Measurements from ENCODE around the gene SYT9.

The SYT9 gene

DNA sequence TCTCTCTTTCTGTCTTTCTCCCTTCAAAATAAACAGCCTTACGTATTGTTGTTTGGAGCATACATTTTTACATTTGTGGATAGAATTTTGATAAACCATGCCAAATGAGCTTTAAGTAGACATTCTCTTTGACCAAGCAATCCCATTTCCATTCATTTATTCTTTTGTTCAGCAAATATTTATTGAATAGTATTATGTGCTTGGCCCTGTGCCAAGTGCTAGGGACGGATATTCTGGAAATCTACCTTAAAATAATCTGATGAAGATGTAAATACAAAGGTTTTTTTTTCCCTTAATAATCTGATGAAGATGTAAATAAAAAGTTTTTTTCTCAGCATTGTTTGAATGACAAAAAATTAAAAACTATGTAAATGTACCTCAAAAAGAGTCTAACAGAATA, 235.7 kb downstream of the SYT9 start:
- TF ChIP-seq, protein P1, sequence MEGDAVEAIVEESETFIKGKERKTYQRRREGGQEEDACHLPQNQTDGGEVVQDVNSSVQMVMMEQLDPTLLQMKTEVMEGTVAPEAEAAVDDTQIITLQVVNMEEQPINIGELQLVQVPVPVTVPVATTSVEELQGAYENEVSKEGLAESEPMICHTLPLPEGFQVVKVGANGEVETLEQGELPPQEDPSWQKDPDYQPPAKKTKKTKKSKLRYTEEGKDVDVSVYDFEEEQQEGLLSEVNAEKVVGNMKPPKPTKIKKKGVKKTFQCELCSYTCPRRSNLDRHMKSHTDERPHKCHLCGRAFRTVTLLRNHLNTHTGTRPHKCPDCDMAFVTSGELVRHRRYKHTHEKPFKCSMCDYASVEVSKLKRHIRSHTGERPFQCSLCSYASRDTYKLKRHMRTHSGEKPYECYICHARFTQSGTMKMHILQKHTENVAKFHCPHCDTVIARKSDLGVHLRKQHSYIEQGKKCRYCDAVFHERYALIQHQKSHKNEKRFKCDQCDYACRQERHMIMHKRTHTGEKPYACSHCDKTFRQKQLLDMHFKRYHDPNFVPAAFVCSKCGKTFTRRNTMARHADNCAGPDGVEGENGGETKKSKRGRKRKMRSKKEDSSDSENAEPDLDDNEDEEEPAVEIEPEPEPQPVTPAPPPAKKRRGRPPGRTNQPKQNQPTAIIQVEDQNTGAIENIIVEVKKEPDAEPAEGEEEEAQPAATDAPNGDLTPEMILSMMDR (IDR thresholded peaks at IDR 0.05; ENCODE audit: insufficient read depth, low read length, missing control alignments) = no peak
- ChIA-PET CTCF (interaction anchor here (0.9 kb wide), 1 partner anchor 160 kb away, joined by 3 read pairs; no protein-coding TSS in a partner anchor), POLR2A (no interaction called here)
- no peak overlapping the region for H3K4me3 ChIP-seq (ENCODE audit: low read depth, low read length)
- no peak for DNase-seq (ENCODE audit: low read depth, low spot score)

DNA sequence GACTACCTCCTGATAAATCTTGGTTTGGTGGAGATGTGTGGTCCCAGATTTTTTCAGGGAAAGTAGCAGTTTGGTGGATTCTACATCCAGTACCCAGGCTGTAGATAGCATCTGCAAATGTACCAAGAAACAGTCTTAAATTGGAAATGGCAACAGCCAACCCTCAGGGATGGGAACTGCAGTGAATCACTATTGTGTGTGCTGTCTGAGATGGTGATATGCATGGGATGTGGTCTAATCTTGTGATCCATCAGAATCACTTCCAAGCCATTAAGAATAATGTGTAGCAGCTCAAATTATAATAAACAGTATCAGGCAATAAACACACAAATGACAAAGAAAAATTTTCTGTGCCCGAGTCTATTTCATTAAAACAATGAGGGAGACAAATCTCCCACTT, 237.0 kb downstream of the SYT9 start:
- CTCF ChIA-PET = interaction anchor here (2.1 kb wide), 1 partner anchor 25 kb away, joined by 6 read pairs; the partner anchor contains the start of gene PPFIBP2
- POLR2A ChIA-PET = no interaction called here
- DNase-seq (ENCODE audit: low read depth, low spot score) = no peak
- H3K4me3 ChIP-seq (ENCODE audit: low read depth, low read length) = no peak overlapping the region
- TF ChIP-seq, protein P1 (IDR thresholded peaks at IDR 0.05; ENCODE audit: insufficient read depth, low read length, missing control alignments) = no peak

DNA sequence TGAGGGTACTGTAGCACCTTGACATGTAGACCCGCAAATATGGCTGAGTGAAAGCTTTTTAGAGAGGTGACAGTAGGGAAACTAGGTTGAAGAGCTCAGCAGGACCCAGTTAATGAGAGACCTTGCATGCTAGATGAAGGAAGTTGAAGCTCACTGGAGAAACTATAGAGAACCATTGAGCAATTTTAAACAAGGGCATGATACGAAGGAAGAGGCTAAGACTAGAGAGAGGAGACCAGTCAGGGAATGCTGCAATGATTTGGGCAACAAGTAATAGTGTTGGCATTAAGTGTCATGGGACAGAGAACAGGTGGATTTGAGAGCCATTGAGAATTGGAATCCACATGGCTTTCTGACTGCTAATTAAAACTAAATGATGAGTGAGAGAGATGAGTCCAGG, 237.7 kb downstream of the SYT9 start:
- ChIA-PET CTCF (interaction anchor here (2.1 kb wide), 1 partner anchor 24 kb away, joined by 6 read pairs; the partner anchor contains the start of gene PPFIBP2), POLR2A (no interaction called here)
- H3K4me3 ChIP-seq (ENCODE audit: low read depth, low read length) = no peak overlapping the region
- TF ChIP-seq, protein P1 (IDR thresholded peaks at IDR 0.05; ENCODE audit: insufficient read depth, low read length, missing control alignments) = no peak
- DNase-seq (ENCODE audit: low read depth, low spot score) = no peak

DNA sequence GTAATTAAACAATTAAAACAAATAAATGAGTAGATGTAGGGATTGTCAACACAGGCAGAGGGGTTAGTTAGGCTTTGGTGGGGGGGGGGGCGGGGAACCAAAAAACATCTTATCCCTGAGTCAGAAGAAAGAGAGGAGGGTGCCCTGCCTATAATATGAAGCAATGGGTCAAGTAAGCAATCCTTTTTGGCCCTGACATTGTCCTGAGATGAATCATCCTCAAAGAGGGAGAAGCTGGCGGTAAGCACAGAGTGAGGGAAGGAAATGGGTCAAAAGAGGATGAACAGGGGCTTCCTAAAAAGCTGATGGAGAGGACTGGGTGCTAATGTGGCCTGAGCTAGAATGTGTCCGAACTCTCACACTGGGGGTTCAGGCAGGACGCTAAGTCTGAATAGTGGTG, 238.3 kb downstream of the SYT9 start:
- DNase-seq (ENCODE audit: low read depth, low spot score) = no peak
- TF ChIP-seq, protein P1 (IDR thresholded peaks at IDR 0.05; ENCODE audit: insufficient read depth, low read length, missing control alignments) = no peak
- ChIA-PET POLR2A (interaction anchor here (0.6 kb wide), 1 partner anchor 546 kb away, joined by 3 read pairs; no protein-coding TSS in a partner anchor), CTCF (interaction anchor here (2.1 kb wide), 1 partner anchor 23 kb away, joined by 6 read pairs; the partner anchor contains the start of gene PPFIBP2)
- H3K4me3 ChIP-seq (ENCODE audit: low read depth, low read length) = no peak overlapping the region

DNA sequence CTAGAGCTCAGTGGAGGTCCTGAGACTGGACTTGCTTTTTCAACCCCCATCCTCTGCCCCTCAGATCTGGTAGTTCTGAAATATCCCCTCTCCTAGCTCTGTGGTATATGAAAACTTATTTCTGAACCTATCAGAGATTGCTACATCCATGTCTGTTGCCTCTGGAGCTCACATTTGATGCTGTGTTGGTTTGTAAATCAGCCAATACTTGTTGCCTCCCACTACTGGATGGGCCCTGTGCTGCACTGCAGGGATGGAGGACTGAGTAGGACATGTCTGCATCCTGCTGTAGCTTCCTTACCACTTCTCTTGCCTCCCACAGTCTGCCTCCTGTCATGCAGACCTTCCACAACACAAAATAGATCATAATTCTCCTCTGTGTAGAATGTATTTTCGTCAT, 238.8 kb downstream of the SYT9 start:
- ChIA-PET POLR2A (no interaction called here), CTCF (interaction anchor here (1.0 to 1.1 kb wide), 2 partner anchors 81 to 200 kb away, joined by 3 to 5 read pairs; no protein-coding TSS in a partner anchor)
- TF ChIP-seq, protein P1 (IDR thresholded peaks at IDR 0.05; ENCODE audit: insufficient read depth, low read length, missing control alignments) = no peak
- no peak for DNase-seq (ENCODE audit: low read depth, low spot score)
- no peak overlapping the region for H3K4me3 ChIP-seq (ENCODE audit: low read depth, low read length)

DNA sequence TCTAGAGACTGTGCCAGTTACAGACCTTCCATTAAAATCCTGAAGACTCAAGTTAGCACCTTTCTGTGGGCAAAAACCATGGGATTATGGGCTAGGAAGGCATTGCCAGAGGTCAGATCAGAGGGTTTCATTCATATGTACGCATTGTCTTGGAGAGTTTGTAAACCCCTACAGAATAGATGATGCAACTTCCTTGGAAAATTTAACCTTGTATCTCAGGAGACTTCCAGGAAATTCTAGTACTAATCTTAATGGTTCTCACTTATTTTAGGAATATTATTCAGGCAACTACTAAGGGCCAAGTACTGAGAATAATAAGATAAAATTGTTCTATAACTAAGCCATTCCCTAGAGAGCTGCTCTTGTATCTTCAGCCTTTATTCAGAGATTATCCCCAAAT, 240.5 kb downstream of the SYT9 start:
- TF ChIP-seq, protein P1 (IDR thresholded peaks at IDR 0.05; ENCODE audit: insufficient read depth, low read length, missing control alignments) = no peak
- ChIA-PET POLR2A (no interaction called here), CTCF (interaction anchor here (1.2 kb wide), 1 partner anchor 198 kb away, joined by 3 read pairs; no protein-coding TSS in a partner anchor)
- H3K4me3 ChIP-seq (ENCODE audit: low read depth, low read length) = no peak overlapping the region
- no peak for DNase-seq (ENCODE audit: low read depth, low spot score)

Data from AG04449 (cell line).